ENCODE measurements around the gene DENND10.
"Not testable (repeated sequence)": the region's sequence is repeated elsewhere in the genome, so short reads cannot be mapped to it uniquely, and the experiment has no call there.

Gene DENND10

GRCh38 chr10:119098576-119098975, 5.3 kb upstream of the DENND10 start:
- no peak for DNase-seq (ENCODE audit: low read depth in 2 of 2)

- no peak for DNase-seq (ENCODE audit: low read depth in 2 of 2)
Measured at GRCh38 chr10:119100434-119101238, 3.3 kb upstream of the DENND10 start.

- no peak for DNase-seq (ENCODE audit: low read depth in 2 of 2)
Measured at GRCh38 chr10:119101366-119102098, 2.4 kb upstream of the DENND10 start.

- DNase-seq (ENCODE audit: low read depth in 2 of 2) = no peak
Measured at GRCh38 chr10:119103241-119103902, 541 bp upstream of the DENND10 start.

- DNase-seq (ENCODE audit: low read depth in 2 of 2) = no peak
Measured at GRCh38 chr10:119104654-119105015, 722 bp downstream of the DENND10 start.

GRCh38 chr10:119105155-119105554, 1.2 kb downstream of the DENND10 start:
- DNase-seq (ENCODE audit: low read depth in 2 of 2) = no peak

- DNase-seq (ENCODE audit: low read depth in 2 of 2) = not testable (repeated sequence)
Measured at GRCh38 chr10:119105899-119106298, 2.0 kb downstream of the DENND10 start.

- not testable (repeated sequence) for DNase-seq (ENCODE audit: low read depth in 2 of 2)
Measured at GRCh38 chr10:119107106-119107505, 3.2 kb downstream of the DENND10 start.

GRCh38 chr10:119107771-119108170, 3.9 kb downstream of the DENND10 start:
- not testable (repeated sequence) for DNase-seq (ENCODE audit: low read depth in 2 of 2)

- DNase-seq (ENCODE audit: low read depth in 2 of 2) = no peak
Measured at GRCh38 chr10:119112056-119112455, 8.1 kb downstream of the DENND10 start.

GRCh38 chr10:119113751-119114732, 10.1 kb downstream of the DENND10 start:
- DNase-seq (ENCODE audit: low read depth in 2 of 2) = peak; percentile 69 to 73

GRCh38 chr10:119115926-119116325, 12.0 kb downstream of the DENND10 start:
- no peak for DNase-seq (ENCODE audit: low read depth in 2 of 2)

GRCh38 chr10:119116326-119116951, 12.5 kb downstream of the DENND10 start:
- DNase-seq (ENCODE audit: low read depth in 2 of 2) = no peak

GRCh38 chr10:119118231-119118630, 14.3 kb downstream of the DENND10 start:
- DNase-seq (ENCODE audit: low read depth in 2 of 2) = no peak

GRCh38 chr10:119119400-119119799, 15.5 kb downstream of the DENND10 start:
- DNase-seq (ENCODE audit: low read depth in 2 of 2) = no peak

- DNase-seq (ENCODE audit: low read depth in 2 of 2) = peak in 1 of 2 experiments; percentile 28
Measured at GRCh38 chr10:119120413-119120867, 16.5 kb downstream of the DENND10 start.

GRCh38 chr10:119120875-119121274, 17.0 kb downstream of the DENND10 start:
- DNase-seq (ENCODE audit: low read depth in 2 of 2) = no peak

GRCh38 chr10:119125942-119126341, 22.0 kb downstream of the DENND10 start:
- DNase-seq (ENCODE audit: low read depth in 2 of 2) = no peak

- DNase-seq (ENCODE audit: low read depth in 2 of 2) = no peak
Measured at GRCh38 chr10:119129721-119130120, 25.8 kb downstream of the DENND10 start.

- no peak for DNase-seq (ENCODE audit: low read depth in 2 of 2)
Measured at GRCh38 chr10:119131512-119132240, 27.8 kb downstream of the DENND10 start.

All from fibroblast of skin of left quadriceps (primary cell).